ENCODE results near the gene IQSEC1. TPM values are rescaled to one million over a fixed set of nuclear protein-coding genes. Genes with fewer than 3 reads are reported as not detected.

Gene IQSEC1
- total and polyA plus RNA-seq, 9 of the 15 experiments (the other 6 are each of a cell fraction or from before 2014, with no cell fraction given): 0.56 to 39.0 (median 6.8) TPM

- TF ChIP-seq CHD7 (IDR thresholded peaks at IDR 0.05; ENCODE audit: low read depth, low read length) (no peak), ZNF586 (CRISPR knock-in tag; conservative IDR thresholded peaks at IDR 0.05) (no peak), ZBTB34 (CRISPR knock-in tag; IDR thresholded peaks at IDR 0.05) (no peak), RBFOX2 (IDR thresholded peaks at IDR 0.05; ENCODE audit: low read depth, low read length) (peak; percentile 92), ZNF766 (CRISPR knock-in tag; conservative IDR thresholded peaks at IDR 0.05) (no peak), ZBTB9 (CRISPR knock-in tag; IDR thresholded peaks at IDR 0.05) (no peak; the same call in 1 of the 2 replicates), TAL1 (IDR thresholded peaks at IDR 0.05) (no peak; the same call in 1 of the 2 replicates), CEBPB (tag; IDR thresholded peaks at IDR 0.05) (no peak), ZNF232 (CRISPR knock-in tag; IDR thresholded peaks at IDR 0.05) (peak; percentile 88; the same call in 1 of the 2 replicates), ZNF75A (CRISPR knock-in tag; IDR thresholded peaks at IDR 0.05) (no peak), MIER1 (IDR thresholded peaks at IDR 0.05; ENCODE audit: low read depth) (peak; percentile 77; the same call in 1 of the 2 replicates), BCOR (IDR thresholded peaks at IDR 0.05) (peak; percentile 99), KLF6 (CRISPR knock-in tag; IDR thresholded peaks at IDR 0.05; ENCODE audit: borderline replicate concordance) (no peak), ZNF644 (tag; IDR thresholded peaks at IDR 0.05; ENCODE audit: low read depth) (peak; percentile 75; the same call in 1 of the 2 replicates)
These were observed 78.4 kb downstream of the IQSEC1 start (continued) for GRCh38 chr3:12994607-12995388.
